A549 (cell line): ENCODE measurements around the gene AMY1B. TPM values are rescaled to one million over a fixed set of nuclear protein-coding genes. Genes with fewer than 3 reads are reported as not detected.
"Not testable (repeated sequence)": the region's sequence is repeated elsewhere in the genome, so short reads cannot be mapped to it uniquely, and the experiment has no call there.

Experiments used
- ATAC-seq, 2 experiments: fragments of 200-7000 bp in 1 of 2; fragments of >200 bp in 1 of 2; cut with Nextera tagmentation in 1 of 2; cut with Tn5 transposase in 1 of 2; 3 replicates each; pipeline versions ENCODE4 v1.8.0 to v1.9.1; 2018 to 2020; ENCODE audit warnings: mild to moderate bottlenecking in 1 of 2, moderate library complexity in 1 of 2
- CTCF ChIA-PET: fragments of 300-600 bp; sonication (Branson Sonifier 250); formaldehyde crosslinking; extraction: SDS; loops from one replicate; lab custom pipeline; 2021; ENCODE audit warnings: antibody characterized with exemption, inconsistent platforms; lab: Yijun Ruan, JAX
- POLR2A ChIA-PET: fragments of 350-600 bp; formaldehyde crosslinking; extraction: SDS; loops from one replicate; lab custom pipeline; 2021; ENCODE audit warnings: antibody characterized with exemption, inconsistent platforms; lab: Yijun Ruan, JAX
- DNase-seq, 2 experiments: peaks; one replicate each; pipeline versions ENCODE4 v3.0.0 to v3.0.0-alpha.2; 2011 to 2016; ENCODE audit warnings: low read depth in 1 of 2, low spot score in 1 of 2
- FAIRE-seq: peaks from 2 replicates; lab custom pipeline; 2011; peaks lifted over from hg19 to GRCh38; lab: Jason Lieb, UNC
- H3K27ac ChIP-seq, 2 experiments: fragments of >200 bp; sonication (Bioruptor Twin); formaldehyde crosslinking; 3 replicates each; pipeline ENCODE4 v1.5.1; 2016 to 2017
- H3K4me1 ChIP-seq: fragments of >200 bp; sonication (Bioruptor Twin); formaldehyde crosslinking; 3 replicates; pipeline ENCODE4 v1.6.1; 2016
- H3K4me2 ChIP-seq: fragments of >200 bp; sonication (Bioruptor Twin); formaldehyde crosslinking; 3 replicates; pipeline ENCODE4 v1.6.1; 2016
- H3K4me3 ChIP-seq: fragments of >200 bp; sonication (Bioruptor Twin); formaldehyde crosslinking; 3 replicates; pipeline ENCODE4 v1.5.1; 2016
- H3K9me3 ChIP-seq: fragments of >200 bp; sonication (Bioruptor Twin); formaldehyde crosslinking; 3 replicates; pipeline ENCODE4 v1.6.1; 2016
- WGBS: methylation state at CpG from one replicate; pipeline ENCODE4 v1.1.6; 2017; ENCODE audit errors: missing lambda C conversion rate; 5-methylcytosine and 5-hydroxymethylcytosine counted together
- polyA minus RNA-seq: library from RNA; depleted of rRNA, polyadenylated mRNA; stranded (reverse); fragments of >200 nt; gene quantifications from 2 replicates; pipeline ENCODE4 v1.2.3, GENCODE V29; 2011; rRNA and poly(A)+ RNA removed
- polyA plus RNA-seq, 4 experiments: library from polyadenylated mRNA; depleted of rRNA in 3 of 4; stranded (reverse); fragments of >200 nt; fragmentation: RNase III in 1 of 4; extraction: RNeasy Plus Mini Kit Qiagen cat#74134 plus additional on column Dnase treatment in 1 of 4; gene quantifications; 2 replicates in 3 of 4; 3 replicates in 1 of 4; pipeline ENCODE4 v1.2.3, GENCODE V29; 2011 to 2017

Gene AMY1B
- not detected in 2 replicates for polyA plus RNA-seq (2011; rRNA removed)
- not detected in 2 replicates for polyA plus RNA-seq (2012; cell fraction: cytosol; rRNA removed)
- not detected in 2 replicates for polyA plus RNA-seq (2012; cell fraction: nucleus; rRNA removed)
- not detected in 3 replicates for polyA plus RNA-seq (2017; fragmentation: RNase III; extraction: RNeasy Plus Mini Kit Qiagen cat#74134 plus additional on column Dnase treatment)
- polyA minus RNA-seq: not detected in 2 replicates

GRCh38 chr1:103696110-103696509, at the start of gene AMY1B:
Gene AMY1B (minus strand): TSS chr1:103696210. CDS start chr1:103695639, 571 bp downstream.
- FAIRE-seq, H3K4me3 ChIP-seq, H3K9me3 ChIP-seq, POLR2A ChIA-PET, CTCF ChIA-PET, H3K27ac ChIP-seq, H3K4me2 ChIP-seq, ATAC-seq, DNase-seq, H3K4me1 ChIP-seq: not testable (repeated sequence)
- no CpG with 5 or more reads among the region's 5 CpGs for WGBS

- H3K4me3 ChIP-seq, H3K4me1 ChIP-seq, ATAC-seq, POLR2A ChIA-PET, CTCF ChIA-PET, H3K27ac ChIP-seq, H3K9me3 ChIP-seq, DNase-seq, H3K4me2 ChIP-seq, FAIRE-seq: not testable (repeated sequence)
- no CpG with 5 or more reads among the region's 4 CpGs for WGBS
Observed at GRCh38 chr1:103745040-103745439, 49.0 kb upstream of the AMY1B start.

GRCh38 chr1:103744449-103744848, 48.4 kb upstream of the AMY1B start:
- H3K4me2 ChIP-seq, H3K4me1 ChIP-seq, DNase-seq, FAIRE-seq, POLR2A ChIA-PET, ATAC-seq, H3K9me3 ChIP-seq, H3K27ac ChIP-seq, H3K4me3 ChIP-seq, CTCF ChIA-PET: not testable (repeated sequence)
- no CpG with 5 or more reads among the region's 4 CpGs for WGBS

GRCh38 chr1:103738031-103738430, 42.0 kb upstream of the AMY1B start:
- H3K4me2 ChIP-seq, H3K4me3 ChIP-seq, CTCF ChIA-PET, DNase-seq, POLR2A ChIA-PET, H3K4me1 ChIP-seq, ATAC-seq, FAIRE-seq, H3K27ac ChIP-seq, H3K9me3 ChIP-seq: not testable (repeated sequence)
- WGBS: no CpG with 5 or more reads among the region's 3 CpGs

- POLR2A ChIA-PET, H3K27ac ChIP-seq, CTCF ChIA-PET, H3K4me3 ChIP-seq, ATAC-seq, DNase-seq, H3K4me1 ChIP-seq, H3K4me2 ChIP-seq, FAIRE-seq, H3K9me3 ChIP-seq: not testable (repeated sequence)
- no CpG with 5 or more reads among the region's 3 CpGs for WGBS
Observed at GRCh38 chr1:103735334-103735733, 39.3 kb upstream of the AMY1B start.

- H3K4me1 ChIP-seq, CTCF ChIA-PET, ATAC-seq, POLR2A ChIA-PET, H3K9me3 ChIP-seq, H3K27ac ChIP-seq, FAIRE-seq, H3K4me3 ChIP-seq, H3K4me2 ChIP-seq, DNase-seq: not testable (repeated sequence)
- WGBS: no CpG with 5 or more reads among the region's 2 CpGs
Observed at GRCh38 chr1:103721473-103721872, 25.5 kb upstream of the AMY1B start.

- H3K4me1 ChIP-seq: not testable (repeated sequence)
Observed at GRCh38 chr1:103717404-103717803, 21.4 kb upstream of the AMY1B start.

GRCh38 chr1:103710381-103710780, 14.4 kb upstream of the AMY1B start:
- no CpG with 5 or more reads among the region's 3 CpGs for WGBS
- H3K4me1 ChIP-seq, ATAC-seq, H3K27ac ChIP-seq, H3K4me2 ChIP-seq, POLR2A ChIA-PET, H3K4me3 ChIP-seq, DNase-seq, CTCF ChIA-PET, H3K9me3 ChIP-seq, FAIRE-seq: not testable (repeated sequence)

More at GRCh38 chr1:103717404-103717803, 21.4 kb upstream of the AMY1B start:
- CTCF ChIA-PET, FAIRE-seq, H3K27ac ChIP-seq, ATAC-seq, POLR2A ChIA-PET, H3K4me3 ChIP-seq, DNase-seq, H3K9me3 ChIP-seq, H3K4me2 ChIP-seq: not testable (repeated sequence)
- no CpG with 5 or more reads among the region's 6 CpGs for WGBS

GRCh38 chr1:103707670-103708069, 11.7 kb upstream of the AMY1B start:
- CTCF ChIA-PET, H3K4me2 ChIP-seq, H3K9me3 ChIP-seq, H3K4me3 ChIP-seq, FAIRE-seq, POLR2A ChIA-PET, H3K27ac ChIP-seq, DNase-seq, ATAC-seq, H3K4me1 ChIP-seq: not testable (repeated sequence)
- no CpG with 5 or more reads among the region's 3 CpGs for whole genome bisulfite sequencing

- H3K4me1 ChIP-seq, H3K4me3 ChIP-seq, ATAC-seq, POLR2A ChIA-PET, H3K4me2 ChIP-seq, H3K9me3 ChIP-seq, H3K27ac ChIP-seq, FAIRE-seq, DNase-seq, CTCF ChIA-PET: not testable (repeated sequence)
- no CpG with 5 or more reads among the region's 4 CpGs for WGBS
Observed at GRCh38 chr1:103701256-103701655, 5.2 kb upstream of the AMY1B start.

- H3K4me1 ChIP-seq, DNase-seq, H3K4me2 ChIP-seq, FAIRE-seq, ATAC-seq, H3K27ac ChIP-seq, H3K4me3 ChIP-seq, POLR2A ChIA-PET, H3K9me3 ChIP-seq, CTCF ChIA-PET: not testable (repeated sequence)
- WGBS: no CpG with 5 or more reads among the region's 4 CpGs
Observed at GRCh38 chr1:103700669-103701068, 4.7 kb upstream of the AMY1B start.
